Spleen (tissue), 11 donors: ENCODE measurements around the gene VAC14. TPM values are rescaled to one million over a fixed set of nuclear protein-coding genes. Genes with fewer than 3 reads are reported as not detected.
A peak's percentile ranks its signal among the peaks of the same experiment; 100 is the strongest.
"Not testable (repeated sequence)": the region's sequence is repeated elsewhere in the genome, so short reads cannot be mapped to it uniquely, and the experiment has no call there.

ENCODE experiments used
- DNase-seq: peaks from one replicate; pipeline ENCODE4 v3.0.0-alpha.2; 2020
- H3K27ac ChIP-seq, 8 donors: fragments of 200-600 bp; sonication (generic) in 7 of 8; 1 replicate in 4 of 8; 2 replicates in 4 of 8; pipeline versions ENCODE4 v1.5.0 to v1.8.0; 2016 to 2021; ENCODE audit warnings: inconsistent platforms in 4 of 8, mild to moderate bottlenecking in 4 of 8, moderate library complexity in 1 of 8
- H3K27me3 ChIP-seq, 7 donors: fragments of 200-600 bp; sonication (generic) in 6 of 7; replicated peaks in 1 of 7; 1 replicate in 4 of 7; 2 replicates in 3 of 7; pipeline versions ENCODE4 v1.5.0 to v1.8.0; 2016 to 2021; ENCODE audit warnings: inconsistent platforms in 3 of 7, mild to moderate bottlenecking in 1 of 7
- H3K36me3 ChIP-seq, 6 donors: fragments of 200-600 bp; sonication (generic) in 5 of 6; 1 replicate in 4 of 6; 2 replicates in 2 of 6; pipeline versions ENCODE4 v1.5.0 to v1.8.0; 2016 to 2021; ENCODE audit warnings: inconsistent platforms in 2 of 6
- H3K4me1 ChIP-seq, 6 donors: fragments of 200-600 bp; sonication (generic) in 5 of 6; 1 replicate in 3 of 6; 2 replicates in 3 of 6; pipeline versions ENCODE4 v1.5.0 to v1.8.0; 2016 to 2021; ENCODE audit warnings: inconsistent platforms in 3 of 6
- H3K4me3 ChIP-seq, 8 donors: fragments of 200-600 bp; sonication (generic) in 7 of 8; 1 replicate in 4 of 8; 2 replicates in 4 of 8; pipeline versions ENCODE4 v1.5.0 to v1.8.0; 2016 to 2021; ENCODE audit warnings: inconsistent platforms in 4 of 8, mild to moderate bottlenecking in 4 of 8, moderate library complexity in 2 of 8
- H3K9me3 ChIP-seq, 8 donors: fragments of 200-600 bp; sonication (generic) in 7 of 8; 1 replicate in 4 of 8; 2 replicates in 4 of 8; pipeline versions ENCODE4 v1.5.0 to v1.8.0; 2016 to 2021; ENCODE audit warnings: inconsistent platforms in 4 of 8
- CTCF ChIP-seq, 11 experiments: fragments of 200-600 bp in 7 of 11; fragments of 450-650 bp in 4 of 11; sonication (generic) in 4 of 11; IDR thresholded peaks in 8 of 11; conservative IDR thresholded peaks in 3 of 11; 1 replicate in 7 of 11; 2 replicates in 4 of 11; pipeline versions ENCODE4 v1.4.0 to v1.8.0; 2016 to 2021; ENCODE audit warnings: antibody characterized with exemption in 11 of 11, inconsistent platforms in 4 of 11, mild to moderate bottlenecking in 1 of 11
- POLR2A ChIP-seq, 3 donors: fragments of 450-650 bp; IDR thresholded peaks; one replicate each; pipeline ENCODE4 v1.5.1; 2017; ENCODE audit warnings: antibody characterized with exemption in 3 of 3, mild to moderate bottlenecking in 1 of 3
- POLR2AphosphoS5 ChIP-seq, 3 donors: sonication (generic); formaldehyde crosslinking; IDR thresholded peaks; one replicate each; pipeline ENCODE4 v1.5.1; 2017; ENCODE audit warnings: antibody characterized with exemption in 3 of 3
- WGBS, 5 donors: extraction: QIAGEN DNeasy Blood & Tissue Kit in 3 of 5; methylation state at CpG; one replicate each; pipeline versions ENCODE4 v1.1.5 to v1.1.7; 2013 to 2018; 5-methylcytosine and 5-hydroxymethylcytosine counted together
- intact Hi-C: fragments of 100-400 bp; cut with DNase I; formaldehyde crosslinking; loops from one replicate; pipeline ENCODE4 v1.15.0; 2023; ENCODE audit warnings: low total_unique reads
- polyA plus RNA-seq, 3 donors: library from polyadenylated mRNA; stranded (reverse); fragments of 200-250 nt; gene quantifications; one replicate each; pipeline ENCODE4 v1.2.1, GENCODE V29; 2013
- total RNA-seq, 7 donors: library from RNA; depleted of rRNA in 3 of 7; stranded (reverse); fragments of >200 nt in 3 of 7; fragmentation: NEBNext Ultra II Directional in 4 of 7; extraction: Animal tissue kit (Norgen Biotek cat#: 25700) in 4 of 7; gene quantifications; one replicate each; pipeline versions ENCODE4 v1.1.0 to v1.2.1, GENCODE V29; 2016 to 2021
- donor health status: healthy with polysubstance abuse.
- donor health status: DM: no; HTN: no; CAD: no; lungs with moderate emphysema.
- donor health status: DM: no; HTN: no; CAD: no.
- donor health status: Bipolar disorder and iron deficiency.
- donor health status: healthy.
- donor health status: DM: no; HTN: no; CAD: no.
- donor health status: DM: yes; HTN: yes; CAD: no.

Gene VAC14
- total and polyA plus RNA-seq, 10 donors = 29.1 to 70.0 (median 48.1) TPM

- H3K27me3 ChIP-seq = no peaks in the 10 kb centered on the region
- peak overlapping the region in 2 of 8 donors; percentile 7 to 8 for H3K27ac ChIP-seq
- TF ChIP-seq POLR2AphosphoS5 (IDR thresholded peaks at IDR 0.05) = peak in 2 of 3 donors; percentile 65 to 67
- TF ChIP-seq CTCF (IDR thresholded peaks at IDR 0.05 in 8 of 11, conservative IDR thresholded peaks at IDR 0.05 in 3 of 11) = no peak
- WGBS, 5 donors = 85 to 92% (median 89%) methylated on average over 18 of the region's 18 CpGs
- peak; percentile 53 for DNase-seq
- intact Hi-C loops = no loop called here
- H3K9me3 ChIP-seq = no peaks in the 10 kb centered on the region
- H3K4me3 ChIP-seq = no peak overlapping the region
- peaks cover 0 to 100% (median 51%) of the 10 kb centered on the region in 6 donors for H3K36me3 ChIP-seq
- H3K4me1 ChIP-seq = peaks cover 0 to 20% (median 8%) of the 10 kb centered on the region in 6 donors
These were observed 126.5 kb downstream of the VAC14 start for GRCh38 chr16:70674221-70675014.

GRCh38 chr16:70670938-70671337 lies 130.0 kb downstream of the VAC14 start:
- DNase-seq, H3K27ac ChIP-seq, H3K27me3 ChIP-seq, H3K4me1 ChIP-seq, H3K4me3 ChIP-seq, H3K9me3 ChIP-seq, intact Hi-C loops: not testable (repeated sequence)
- TF ChIP-seq POLR2AphosphoS5 (IDR thresholded peaks at IDR 0.05) = peak in 1 of 3 donors; percentile 16
- peaks cover 0 to 100% (median 36%) of the 10 kb centered on the region in 6 donors for H3K36me3 ChIP-seq
- WGBS, 5 donors = 89 to 96% (median 94%) methylated on average over 4 of the region's 4 CpGs

GRCh38 chr16:70670175-70670574 lies 130.8 kb downstream of the VAC14 start:
- Histone ChIP-seq H3K27me3 (no peaks in the 10 kb centered on the region), H3K4me3 (no peak overlapping the region), H3K27ac (no peak overlapping the region), H3K4me1 (peaks cover 0 to 5% (median 0%) of the 10 kb centered on the region in 6 donors), H3K9me3 (no peaks in the 10 kb centered on the region), H3K36me3 (peaks cover 0 to 100% (median 38%) of the 10 kb centered on the region in 6 donors)
- no peak for DNase-seq
- TF ChIP-seq CTCF (IDR thresholded peaks at IDR 0.05 in 8 of 11, conservative IDR thresholded peaks at IDR 0.05 in 3 of 11) (no peak), POLR2A (IDR thresholded peaks at IDR 0.05) (no peak), POLR2AphosphoS5 (IDR thresholded peaks at IDR 0.05) (no peak)
- intact Hi-C loops = no loop called here
- 87 to 95% (median 94%) methylated on average over 2 of the region's 2 CpGs for WGBS, 5 donors

GRCh38 chr16:70665806-70666735 lies 134.9 kb downstream of the VAC14 start:
- H3K4me3 ChIP-seq = no peak overlapping the region
- TF ChIP-seq CTCF (IDR thresholded peaks at IDR 0.05 in 8 of 11, conservative IDR thresholded peaks at IDR 0.05 in 3 of 11) (no peak), POLR2A (IDR thresholded peaks at IDR 0.05) (no peak), POLR2AphosphoS5 (IDR thresholded peaks at IDR 0.05) (peak in 1 of 3 donors; percentile 48)
- intact Hi-C loops = no loop called here
- peaks cover 0 to 42% (median 11%) of the 10 kb centered on the region in 6 donors for H3K4me1 ChIP-seq
- H3K27ac ChIP-seq = peak overlapping the region in 2 of 8 donors; percentile 22 to 73
- no peaks in the 10 kb centered on the region for H3K27me3 ChIP-seq
- no peak for DNase-seq
- H3K36me3 ChIP-seq = peaks cover 0 to 97% (median 51%) of the 10 kb centered on the region in 6 donors
- WGBS, 5 donors = 80 to 89% (median 88%) methylated on average over 21 to 22 of the region's 22 CpGs
- no peaks in the 10 kb centered on the region for H3K9me3 ChIP-seq
